GM19193 (cell line): ENCODE measurements around the gene POLE.

Source experiments
- POLR2A ChIP-seq: IDR thresholded peaks from 4 replicates; pipeline ENCODE4 v1.6.1; 2011; ENCODE audit not compliant: insufficient read depth, insufficient read length; ENCODE audit errors: extremely low read depth

Gene POLE

DNA sequence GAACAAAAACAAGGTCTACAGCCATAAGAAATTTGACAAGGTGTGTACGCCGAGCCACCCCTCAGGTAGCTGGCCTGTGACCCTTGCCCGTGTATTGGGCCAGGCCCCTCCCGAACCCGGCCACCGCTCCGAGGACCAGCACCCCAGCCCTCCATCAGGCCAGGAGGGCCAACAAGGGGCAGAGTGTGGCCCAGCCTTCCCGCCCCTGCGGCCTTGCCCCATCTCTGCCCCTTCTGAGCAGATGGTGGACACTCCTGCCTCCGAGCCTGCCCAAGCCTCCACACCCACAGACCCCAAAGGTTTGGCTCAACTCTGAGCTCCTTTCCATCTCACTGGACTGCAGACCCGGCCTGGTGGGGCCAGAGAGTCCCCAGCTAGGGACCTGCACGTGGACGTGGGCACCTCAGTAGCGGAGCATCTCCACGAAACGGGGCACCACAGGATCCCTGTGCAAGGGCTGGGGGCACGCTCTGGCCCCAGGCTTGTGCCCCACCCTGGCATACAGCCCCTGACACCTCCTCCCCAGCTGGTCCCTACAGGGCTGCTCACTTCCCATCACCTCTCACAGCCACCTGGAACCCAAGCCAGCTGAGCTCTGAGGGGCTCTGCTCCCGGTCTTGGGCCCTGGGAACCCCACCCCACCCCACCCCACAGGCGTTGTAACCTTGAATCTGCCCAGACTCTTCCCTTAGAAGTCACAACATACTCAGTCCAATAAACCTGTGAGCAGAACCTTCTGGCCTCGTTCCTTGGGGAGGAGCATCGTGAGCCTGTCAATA lies 65.3 kb downstream of the POLE start:
- TF ChIP-seq POLR2A, result no peak

DNA sequence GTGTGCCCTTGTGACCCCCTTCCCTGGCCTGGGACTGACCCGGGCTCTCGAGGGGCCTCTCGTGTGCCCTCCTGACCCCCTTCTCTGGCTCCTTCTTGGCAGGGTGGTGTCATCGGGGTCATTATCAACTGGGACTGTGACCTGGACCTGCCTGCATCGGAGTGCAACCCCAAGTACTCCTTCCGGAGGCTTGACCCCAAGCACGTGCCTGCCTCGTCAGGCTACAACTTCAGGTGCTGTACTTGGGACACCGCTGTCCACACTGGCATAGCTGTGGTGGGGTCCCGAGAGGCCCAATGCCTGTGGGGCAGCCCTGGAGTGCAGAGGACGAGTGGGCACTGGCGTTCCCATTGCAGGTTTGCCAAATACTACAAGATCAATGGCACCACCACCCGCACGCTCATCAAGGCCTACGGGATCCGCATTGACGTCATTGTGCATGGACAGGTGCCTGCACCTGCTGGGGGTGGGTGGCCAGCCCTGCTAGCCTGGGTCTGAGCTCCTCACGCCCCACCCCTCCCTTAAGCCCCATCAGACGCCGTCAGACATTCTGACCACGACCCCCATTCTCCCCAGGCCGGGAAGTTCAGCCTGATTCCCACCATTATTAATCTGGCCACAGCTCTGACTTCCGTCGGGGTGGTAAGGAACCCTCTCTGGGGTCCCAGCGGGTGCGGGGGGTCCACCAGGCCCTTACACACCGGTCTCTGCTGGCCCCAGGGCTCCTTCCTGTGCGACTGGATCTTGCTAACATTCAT lies 66.1 kb downstream of the POLE start:
- TF ChIP-seq POLR2A, result no peak

GRCh38 chr12:132620113-132620898 lies 66.8 kb downstream of the POLE start:
- TF ChIP-seq POLR2A, result no peak

GRCh38 chr12:132619386-132620112 lies 67.6 kb downstream of the POLE start:
- TF ChIP-seq POLR2A, result no peak

DNA sequence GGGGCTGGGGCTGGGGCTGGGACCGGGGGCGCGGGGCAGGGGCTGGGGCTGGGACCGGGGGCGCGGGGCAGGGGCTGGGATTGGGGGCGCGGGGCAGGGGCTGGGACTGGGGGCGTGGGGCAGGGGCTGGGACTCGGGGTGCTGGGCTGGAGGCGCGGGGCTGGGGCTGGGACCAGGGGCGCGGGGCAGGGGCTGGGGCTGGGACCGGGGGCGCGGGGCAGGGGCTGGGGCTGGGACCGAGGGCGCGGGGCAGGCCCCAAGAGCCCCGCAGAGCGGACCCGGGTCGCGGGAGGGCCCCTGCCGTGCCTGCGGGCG lies 68.1 kb downstream of the POLE start:
- TF ChIP-seq POLR2A, result no peak

- TF ChIP-seq POLR2A, result no peak
These were observed 68.5 kb downstream of the POLE start, which contains the start of gene P2RX2 for GRCh38 chr12:132618683-132619043. Gene P2RX2 (plus strand): TSS chr12:132618776. CDS start chr12:132618817, 41 bp downstream.

GRCh38 chr12:132617822-132618682 lies 69.1 kb downstream of the POLE start:
- no peak for TF ChIP-seq POLR2A

- no peak for TF ChIP-seq POLR2A
These were observed 69.9 kb downstream of the POLE start for GRCh38 chr12:132617135-132617701.

- no peak for TF ChIP-seq POLR2A
These were observed 71.5 kb downstream of the POLE start for GRCh38 chr12:132615579-132616038.

- no peak for TF ChIP-seq POLR2A
These were observed 72.1 kb downstream of the POLE start for GRCh38 chr12:132614861-132615578.

DNA sequence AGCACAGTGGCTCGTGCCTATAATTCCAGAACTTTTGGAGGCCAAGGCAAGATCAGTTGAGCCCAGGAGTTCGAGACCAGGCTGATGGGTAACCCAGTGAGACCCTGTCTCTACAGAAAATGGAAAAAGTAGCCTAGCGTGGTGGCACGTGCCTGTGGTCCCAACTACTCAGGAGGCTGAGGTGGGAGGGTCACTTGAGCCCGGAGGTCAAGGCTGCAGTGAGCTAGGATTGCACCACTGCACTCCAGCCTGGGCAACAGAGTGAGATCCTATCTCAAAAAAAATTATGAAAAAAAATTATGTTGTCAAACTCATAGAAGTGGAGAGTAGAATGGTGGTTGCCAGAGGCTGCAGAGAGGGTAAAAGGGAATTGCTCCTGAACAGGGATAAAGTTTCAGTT lies 73.1 kb downstream of the POLE start:
- no peak for TF ChIP-seq POLR2A

- TF ChIP-seq POLR2A, result no peak
These were observed 75.5 kb downstream of the POLE start for GRCh38 chr12:132611620-132612019.
